Neural cell (in vitro differentiated cells): ENCODE data around the gene ANKZF1. TPM values are rescaled to one million over a fixed set of nuclear protein-coding genes. Genes with fewer than 3 reads are reported as not detected.

Experiments used
- H2AFZ ChIP-seq: fragments of 200-600, 300-800 bp; sonication (generic), shearing (Covaris generic); 2 replicates; pipeline ENCODE4 v1.6.0; 2014; ENCODE audit warnings: low read depth, mild to moderate bottlenecking, antibody characterized with exemption, low read length, moderate library complexity
- H3F3A ChIP-seq: fragments of 200-600 bp; shearing (Covaris generic); 2 replicates; pipeline ENCODE4 v1.6.1; 2016; ENCODE audit warnings: mild to moderate bottlenecking, moderate library complexity, mixed read lengths, antibody characterized with exemption, low read length; ENCODE audit not compliant: insufficient read depth, poor library complexity, severe bottlenecking
- H3K27ac ChIP-seq: fragments of 200-600, 300-800 bp; sonication (generic), shearing (Covaris generic); 2 replicates; pipeline ENCODE4 v1.5.1; 2014; ENCODE audit warnings: mild to moderate bottlenecking, low read length, moderate library complexity
- H3K27me3 ChIP-seq: fragments of 300-800, 200-600 bp; sonication (generic), shearing (Covaris generic); 2 replicates; pipeline ENCODE4 v1.6.0; 2014; ENCODE audit warnings: mild to moderate bottlenecking, low read depth, low read length, moderate library complexity; ENCODE audit not compliant: insufficient read depth
- H3K36me3 ChIP-seq: fragments of 300-800, 200-600 bp; sonication (generic), shearing (Covaris generic); 2 replicates; pipeline ENCODE4 v1.5.1; 2014; ENCODE audit warnings: mild to moderate bottlenecking, antibody characterized with exemption, low read length, moderate library complexity; ENCODE audit not compliant: insufficient read depth
- H3K4me2 ChIP-seq: fragments of 300-800, 200-600 bp; sonication (generic), shearing (Covaris generic); 2 replicates; pipeline ENCODE4 v1.6.0; 2014; ENCODE audit warnings: mild to moderate bottlenecking, low read length
- H3K4me3 ChIP-seq: fragments of 300-800, 200-600 bp; sonication (generic), shearing (Covaris generic); 2 replicates; pipeline ENCODE4 v1.5.1; 2014; ENCODE audit warnings: mild to moderate bottlenecking, low read length, moderate library complexity
- H3K79me2 ChIP-seq: fragments of 200-600 bp; shearing (Covaris generic); replicated peaks from 2 replicates; pipeline ENCODE4 v1.6.0; 2014; ENCODE audit warnings: mild to moderate bottlenecking, low read length, moderate library complexity; ENCODE audit not compliant: insufficient read depth
- H3K9ac ChIP-seq: fragments of 300-800, 200-600 bp; sonication (generic), shearing (Covaris generic); 2 replicates; pipeline ENCODE4 v1.6.1; 2016; ENCODE audit warnings: mild to moderate bottlenecking, low read length, mixed read lengths
- H3K9me2 ChIP-seq: fragments of 200-600 bp; shearing (Covaris generic); 2 replicates; pipeline ENCODE4 v1.6.1; 2016; ENCODE audit warnings: mild to moderate bottlenecking, low read length, mixed read lengths; ENCODE audit not compliant: insufficient read depth
- H3K9me3 ChIP-seq: fragments of 200-600, 300-800 bp; sonication (generic), shearing (Covaris generic); 2 replicates; pipeline ENCODE4 v1.6.1; 2016; ENCODE audit warnings: mild to moderate bottlenecking, mixed run types, low read length, moderate library complexity, mixed read lengths
- H4K20me1 ChIP-seq: fragments of 200-600 bp; shearing (Covaris generic); 2 replicates; pipeline ENCODE4 v1.6.1; 2016; ENCODE audit warnings: mild to moderate bottlenecking, mixed run types; ENCODE audit not compliant: insufficient read depth
- EP300 ChIP-seq: fragments of 450-650 bp; conservative IDR thresholded peaks from 2 replicates; pipeline ENCODE4 v1.6.1; 2014; ENCODE audit warnings: antibody characterized with exemption, mild to moderate bottlenecking, moderate library complexity; ENCODE audit not compliant: poor library complexity, severe bottlenecking
- EZH2 ChIP-seq: fragments of 200-600, 300-800 bp; shearing (Covaris generic), sonication (generic); IDR thresholded peaks from 2 replicates; pipeline ENCODE4 v1.6.1; 2014; ENCODE audit warnings: antibody characterized with exemption, low read length, borderline replicate concordance, mild to moderate bottlenecking; ENCODE audit not compliant: insufficient read depth, poor library complexity, severe bottlenecking
- MXI1 ChIP-seq: fragments of 450-650 bp; conservative IDR thresholded peaks from 2 replicates; pipeline ENCODE4 v1.6.1; 2014; ENCODE audit warnings: antibody characterized with exemption, mild to moderate bottlenecking; ENCODE audit not compliant: poor library complexity, severe bottlenecking
- POLR2AphosphoS5 ChIP-seq: IDR thresholded peaks from 2 replicates; pipeline ENCODE4 v1.6.1; 2012
- RAD21 ChIP-seq: fragments of 450-650 bp; conservative IDR thresholded peaks from 2 replicates; pipeline ENCODE4 v1.6.1; 2014; ENCODE audit warnings: antibody characterized with exemption, mild to moderate bottlenecking, moderate library complexity
- SMC3 ChIP-seq: fragments of 450-650 bp; conservative IDR thresholded peaks from 2 replicates; pipeline ENCODE4 v1.6.1; 2014; ENCODE audit warnings: antibody characterized with exemption, mild to moderate bottlenecking, moderate library complexity; ENCODE audit not compliant: poor library complexity
- TAF1 ChIP-seq: IDR thresholded peaks from 2 replicates; pipeline ENCODE4 v1.6.1; 2012; ENCODE audit warnings: low read depth
- polyA plus RNA-seq: library from polyadenylated mRNA; depleted of rRNA; stranded (reverse); fragments of >200 nt; gene quantifications from 2 replicates; pipeline ENCODE4 v1.2.3, GENCODE V29; 2014
- TF ChIP-seq, protein P1 (sequence below): IDR thresholded peaks from 2 replicates; pipeline ENCODE4 v1.6.1; 2012; ENCODE audit warnings: borderline replicate concordance
- TF ChIP-seq, protein P2 (sequence below): fragments of 450-650 bp; IDR thresholded peaks from 2 replicates; pipeline ENCODE4 v1.5.1; 2014; ENCODE audit warnings: antibody characterized with exemption, mild to moderate bottlenecking, moderate library complexity; ENCODE audit not compliant: poor library complexity, severe bottlenecking

Gene ANKZF1
- polyA plus RNA-seq, 1 donor from 2014 or later, result 185 TPM

DNA sequence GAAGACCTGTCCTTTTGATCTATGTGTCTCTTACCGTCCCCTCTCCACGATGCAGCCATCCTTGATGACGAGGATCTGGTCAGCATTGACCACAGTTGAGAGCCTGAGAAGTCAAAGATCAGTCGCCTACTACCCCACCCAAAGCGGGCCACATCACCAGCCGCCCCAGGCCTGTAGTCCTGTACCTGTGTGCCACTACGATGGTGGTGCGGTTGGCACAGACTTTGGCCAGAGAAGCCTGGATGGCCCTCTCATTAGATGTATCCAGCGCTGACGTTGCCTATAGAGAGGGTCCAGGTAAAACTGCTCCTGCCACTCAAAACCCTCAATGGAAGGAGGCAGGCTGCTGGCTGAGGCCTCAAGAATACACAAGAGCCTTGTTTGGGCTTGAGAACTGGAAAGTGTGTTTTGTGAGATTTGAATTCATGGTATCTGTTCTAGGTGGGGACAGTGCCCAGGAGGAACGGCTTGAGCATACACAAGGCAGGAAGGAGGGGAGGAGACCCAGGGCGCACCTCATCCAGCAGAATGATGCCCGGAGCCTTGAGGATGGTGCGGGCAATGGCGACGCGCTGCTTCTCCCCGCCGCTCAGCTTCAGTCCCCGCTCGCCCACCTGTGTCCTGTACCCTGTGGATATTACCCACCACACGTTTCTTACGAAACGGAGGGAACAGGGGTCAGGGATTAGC, 19.3 kb upstream of the ANKZF1 start:
- Histone ChIP-seq H3K9me3 (no peaks in the 10 kb centered on the region), H3K27me3 (no peaks in the 10 kb centered on the region), H3K27ac (no peak overlapping the region), H3K9me2 (no peaks in the 10 kb centered on the region), H3K4me2 (no peak overlapping the region), H3K79me2 (no peaks in the 10 kb centered on the region), H3F3A (no peaks in the 10 kb centered on the region), H2AFZ (no peak overlapping the region), H4K20me1 (no peaks in the 10 kb centered on the region), H3K9ac (no peak overlapping the region), H3K36me3 (no peaks in the 10 kb centered on the region), H3K4me3 (no peak overlapping the region)
- TF ChIP-seq EZH2 (no peak), SMC3 (no peak)

DNA sequence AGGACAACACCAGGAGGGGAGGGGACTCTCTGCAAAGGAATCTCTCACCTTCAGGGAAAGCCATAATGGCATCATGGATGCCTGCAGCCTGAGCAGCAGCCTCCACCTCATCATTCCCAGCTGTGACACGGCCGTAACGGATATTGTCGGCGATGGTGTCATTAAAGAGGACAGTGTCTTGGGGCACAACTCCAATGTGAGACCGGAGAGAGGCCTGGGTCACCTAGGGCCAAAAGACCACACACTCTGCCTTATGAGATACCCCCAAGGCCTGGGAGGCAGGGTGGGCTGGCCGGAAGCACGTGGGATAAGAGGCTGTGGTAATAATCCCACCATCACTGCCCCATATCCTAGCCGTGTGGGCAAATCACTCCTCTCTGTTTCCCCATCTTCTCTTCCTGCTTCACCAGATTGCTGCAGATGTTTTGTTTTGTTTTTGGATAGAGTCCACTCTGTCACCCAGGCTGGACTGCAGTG, 18.7 kb upstream of the ANKZF1 start:
- Histone ChIP-seq H3K27me3 (no peaks in the 10 kb centered on the region), H3K4me3 (no peak overlapping the region), H3K9me3 (no peaks in the 10 kb centered on the region), H3K36me3 (no peaks in the 10 kb centered on the region), H3K4me2 (no peak overlapping the region), H3K27ac (no peak overlapping the region), H3F3A (no peaks in the 10 kb centered on the region), H3K9me2 (no peaks in the 10 kb centered on the region), H4K20me1 (no peaks in the 10 kb centered on the region), H3K9ac (no peak overlapping the region), H2AFZ (no peak overlapping the region), H3K79me2 (no peaks in the 10 kb centered on the region)
- TF ChIP-seq, protein P1, sequence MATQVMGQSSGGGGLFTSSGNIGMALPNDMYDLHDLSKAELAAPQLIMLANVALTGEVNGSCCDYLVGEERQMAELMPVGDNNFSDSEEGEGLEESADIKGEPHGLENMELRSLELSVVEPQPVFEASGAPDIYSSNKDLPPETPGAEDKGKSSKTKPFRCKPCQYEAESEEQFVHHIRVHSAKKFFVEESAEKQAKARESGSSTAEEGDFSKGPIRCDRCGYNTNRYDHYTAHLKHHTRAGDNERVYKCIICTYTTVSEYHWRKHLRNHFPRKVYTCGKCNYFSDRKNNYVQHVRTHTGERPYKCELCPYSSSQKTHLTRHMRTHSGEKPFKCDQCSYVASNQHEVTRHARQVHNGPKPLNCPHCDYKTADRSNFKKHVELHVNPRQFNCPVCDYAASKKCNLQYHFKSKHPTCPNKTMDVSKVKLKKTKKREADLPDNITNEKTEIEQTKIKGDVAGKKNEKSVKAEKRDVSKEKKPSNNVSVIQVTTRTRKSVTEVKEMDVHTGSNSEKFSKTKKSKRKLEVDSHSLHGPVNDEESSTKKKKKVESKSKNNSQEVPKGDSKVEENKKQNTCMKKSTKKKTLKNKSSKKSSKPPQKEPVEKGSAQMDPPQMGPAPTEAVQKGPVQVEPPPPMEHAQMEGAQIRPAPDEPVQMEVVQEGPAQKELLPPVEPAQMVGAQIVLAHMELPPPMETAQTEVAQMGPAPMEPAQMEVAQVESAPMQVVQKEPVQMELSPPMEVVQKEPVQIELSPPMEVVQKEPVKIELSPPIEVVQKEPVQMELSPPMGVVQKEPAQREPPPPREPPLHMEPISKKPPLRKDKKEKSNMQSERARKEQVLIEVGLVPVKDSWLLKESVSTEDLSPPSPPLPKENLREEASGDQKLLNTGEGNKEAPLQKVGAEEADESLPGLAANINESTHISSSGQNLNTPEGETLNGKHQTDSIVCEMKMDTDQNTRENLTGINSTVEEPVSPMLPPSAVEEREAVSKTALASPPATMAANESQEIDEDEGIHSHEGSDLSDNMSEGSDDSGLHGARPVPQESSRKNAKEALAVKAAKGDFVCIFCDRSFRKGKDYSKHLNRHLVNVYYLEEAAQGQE, result no peak
- TF ChIP-seq POLR2AphosphoS5 (no peak), TAF1 (no peak), EP300 (no peak), RAD21 (no peak), EZH2 (no peak), SMC3 (no peak), MXI1 (no peak)
- TF ChIP-seq, protein P2, sequence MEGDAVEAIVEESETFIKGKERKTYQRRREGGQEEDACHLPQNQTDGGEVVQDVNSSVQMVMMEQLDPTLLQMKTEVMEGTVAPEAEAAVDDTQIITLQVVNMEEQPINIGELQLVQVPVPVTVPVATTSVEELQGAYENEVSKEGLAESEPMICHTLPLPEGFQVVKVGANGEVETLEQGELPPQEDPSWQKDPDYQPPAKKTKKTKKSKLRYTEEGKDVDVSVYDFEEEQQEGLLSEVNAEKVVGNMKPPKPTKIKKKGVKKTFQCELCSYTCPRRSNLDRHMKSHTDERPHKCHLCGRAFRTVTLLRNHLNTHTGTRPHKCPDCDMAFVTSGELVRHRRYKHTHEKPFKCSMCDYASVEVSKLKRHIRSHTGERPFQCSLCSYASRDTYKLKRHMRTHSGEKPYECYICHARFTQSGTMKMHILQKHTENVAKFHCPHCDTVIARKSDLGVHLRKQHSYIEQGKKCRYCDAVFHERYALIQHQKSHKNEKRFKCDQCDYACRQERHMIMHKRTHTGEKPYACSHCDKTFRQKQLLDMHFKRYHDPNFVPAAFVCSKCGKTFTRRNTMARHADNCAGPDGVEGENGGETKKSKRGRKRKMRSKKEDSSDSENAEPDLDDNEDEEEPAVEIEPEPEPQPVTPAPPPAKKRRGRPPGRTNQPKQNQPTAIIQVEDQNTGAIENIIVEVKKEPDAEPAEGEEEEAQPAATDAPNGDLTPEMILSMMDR, result no peak
